SK-N-SH treated with all-trans-retinoic acid at 6 μM for 48 hours (cell line): ENCODE data around the gene SPG11.

ENCODE experiments used
- PPARA ChIP-seq: fragments of 250-450 bp; sonication (Bioruptor Pico); IDR thresholded peaks from 2 replicates; pipeline ENCODE4 v1.5.0; 2020; ENCODE audit warnings: mild to moderate bottlenecking, borderline replicate concordance
- TOX ChIP-seq: fragments of 250-450 bp; sonication (Bioruptor Pico); IDR thresholded peaks from 2 replicates; pipeline ENCODE4 v1.8.0; 2021; ENCODE audit warnings: mild to moderate bottlenecking, moderate library complexity, borderline replicate concordance
- ZC3H10 ChIP-seq: fragments of 250-450 bp; sonication (Bioruptor Pico); IDR thresholded peaks from 2 replicates; pipeline ENCODE4 v1.5.1; 2021; ENCODE audit warnings: mild to moderate bottlenecking, moderate library complexity
- ZNF565 ChIP-seq: fragments of 450-650 bp; formaldehyde crosslinking; conservative IDR thresholded peaks from 2 replicates; pipeline ENCODE4 v1.5.0; 2020; ENCODE audit warnings: low read depth, mild to moderate bottlenecking, moderate library complexity
- TF ChIP-seq, protein P1 (sequence below): fragments of 250-450 bp; sonication (Bioruptor Pico); IDR thresholded peaks from 2 replicates; pipeline ENCODE4 v1.8.0; 2020; ENCODE audit warnings: mild to moderate bottlenecking, moderate library complexity, borderline replicate concordance

DNA sequence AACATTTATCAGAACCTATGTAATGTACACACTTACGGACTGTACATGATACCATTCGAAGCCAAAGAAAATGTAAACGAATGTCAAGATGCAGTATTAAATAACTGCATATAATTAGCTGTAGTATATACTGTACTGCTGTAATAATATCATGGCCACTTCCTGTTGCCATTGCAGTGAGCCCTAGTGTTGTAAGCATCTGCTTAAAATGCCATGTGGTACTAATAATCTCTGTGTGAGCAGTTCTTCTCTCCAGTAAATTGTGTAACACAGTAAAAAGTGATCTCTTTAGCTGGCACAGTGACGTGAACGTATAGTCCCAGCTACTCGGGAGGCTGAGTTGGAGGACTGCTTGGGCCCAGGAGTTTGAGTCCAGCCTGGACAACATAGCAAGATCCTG is 8.6 kb downstream of the SPG11 start:
- TF ChIP-seq ZC3H10 (CRISPR knock-in tag) (no peak), TOX (CRISPR knock-in tag) (no peak), ZNF565 (CRISPR knock-in tag) (no peak), PPARA (CRISPR knock-in tag) (no peak)
- TF ChIP-seq, protein P1, sequence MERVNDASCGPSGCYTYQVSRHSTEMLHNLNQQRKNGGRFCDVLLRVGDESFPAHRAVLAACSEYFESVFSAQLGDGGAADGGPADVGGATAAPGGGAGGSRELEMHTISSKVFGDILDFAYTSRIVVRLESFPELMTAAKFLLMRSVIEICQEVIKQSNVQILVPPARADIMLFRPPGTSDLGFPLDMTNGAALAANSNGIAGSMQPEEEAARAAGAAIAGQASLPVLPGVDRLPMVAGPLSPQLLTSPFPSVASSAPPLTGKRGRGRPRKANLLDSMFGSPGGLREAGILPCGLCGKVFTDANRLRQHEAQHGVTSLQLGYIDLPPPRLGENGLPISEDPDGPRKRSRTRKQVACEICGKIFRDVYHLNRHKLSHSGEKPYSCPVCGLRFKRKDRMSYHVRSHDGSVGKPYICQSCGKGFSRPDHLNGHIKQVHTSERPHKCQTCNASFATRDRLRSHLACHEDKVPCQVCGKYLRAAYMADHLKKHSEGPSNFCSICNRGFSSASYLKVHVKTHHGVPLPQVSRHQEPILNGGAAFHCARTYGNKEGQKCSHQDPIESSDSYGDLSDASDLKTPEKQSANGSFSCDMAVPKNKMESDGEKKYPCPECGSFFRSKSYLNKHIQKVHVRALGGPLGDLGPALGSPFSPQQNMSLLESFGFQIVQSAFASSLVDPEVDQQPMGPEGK (CRISPR knock-in tag): no peak
